ENCODE measurements around the gene ST3GAL2.

Gene ST3GAL2

DNA sequence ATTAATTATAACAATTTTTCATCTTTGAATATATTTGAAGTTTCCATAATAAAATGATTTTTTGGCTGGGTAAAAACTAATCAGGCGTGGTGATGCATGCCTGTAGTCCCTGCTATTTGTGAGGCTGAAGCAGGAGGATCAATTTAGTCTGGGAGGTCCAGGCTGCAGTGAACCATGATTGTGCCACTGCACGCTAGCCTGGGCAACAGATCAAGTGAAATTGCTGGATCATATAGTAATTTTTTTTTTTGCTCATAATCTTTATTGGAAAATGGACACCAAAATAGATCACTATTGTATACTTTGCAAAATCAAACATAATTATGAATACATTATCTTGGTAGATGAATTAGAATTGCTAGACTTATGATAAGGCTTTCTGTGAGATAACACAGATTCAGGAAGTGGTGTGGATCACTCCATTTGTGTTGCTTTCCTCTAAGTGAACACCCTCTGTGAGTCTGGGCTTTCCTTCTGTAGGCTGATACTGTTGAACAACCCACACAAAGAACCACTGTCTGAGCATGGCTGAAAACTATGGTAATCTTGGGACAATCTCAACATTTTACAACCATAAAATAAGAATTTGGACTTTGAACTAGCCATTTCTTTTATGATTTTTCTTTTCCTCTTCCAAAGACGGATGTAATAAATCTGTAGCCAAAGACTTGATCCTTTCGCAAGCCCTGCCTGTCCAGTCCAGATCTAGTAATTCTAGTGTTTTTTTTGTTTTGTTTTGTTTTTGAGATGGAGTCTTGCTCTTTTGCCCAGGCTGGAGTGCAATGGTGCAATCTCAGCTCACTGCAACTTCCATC is 5.6 kb upstream of the ST3GAL2 start:
- no peak for DNase-seq (ENCODE audit: low read depth, low spot score)
- peak overlapping the region; percentile 31; the same call in 1 of the 2 replicates for H3K27ac ChIP-seq
- H3K9me3 ChIP-seq (ENCODE audit: low read depth, low read length), result no peaks in the 10 kb centered on the region
- TF ChIP-seq POLR2AphosphoS5 (IDR thresholded peaks at IDR 0.05; ENCODE audit: borderline replicate concordance, low read depth, low read length) (no peak), EZH2 (IDR thresholded peaks at IDR 0.05) (no peak), FOXP2 (optimal IDR thresholded peaks at IDR 0.05; ENCODE audit: control extremely low read depth, extremely low read length, insufficient read depth) (no peak)
- no peaks in the 10 kb centered on the region for H3K36me3 ChIP-seq (ENCODE audit: insufficient read depth, low read length)
- no peak overlapping the region for H3K9ac ChIP-seq (ENCODE audit: insufficient read length)
- no peak overlapping the region for H3K4me3 ChIP-seq

- Histone ChIP-seq H3K9me3 (ENCODE audit: low read depth, low read length) (no peaks in the 10 kb centered on the region), H3K36me3 (ENCODE audit: insufficient read depth, low read length) (no peaks in the 10 kb centered on the region), H3K27ac (no peak overlapping the region), H3K4me3 (no peak overlapping the region), H3K9ac (ENCODE audit: insufficient read length) (no peak overlapping the region)
- TF ChIP-seq POLR2AphosphoS5 (IDR thresholded peaks at IDR 0.05; ENCODE audit: borderline replicate concordance, low read depth, low read length) (no peak), FOXP2 (optimal IDR thresholded peaks at IDR 0.05; ENCODE audit: control extremely low read depth, extremely low read length, insufficient read depth) (no peak), EZH2 (IDR thresholded peaks at IDR 0.05) (no peak)
- no peak for DNase-seq (ENCODE audit: low read depth, low spot score)
Measured at GRCh38 chr16:70442344-70442743, 3.4 kb upstream of the ST3GAL2 start.

- H3K36me3 ChIP-seq (ENCODE audit: insufficient read depth, low read length), result no peaks in the 10 kb centered on the region
Measured at GRCh38 chr16:70441406-70441990, 2.6 kb upstream of the ST3GAL2 start.

GRCh38 chr16:70440009-70440692 is 1.3 kb upstream of the ST3GAL2 start:
- H3K27ac ChIP-seq, result no peak overlapping the region
- no peak for DNase-seq (ENCODE audit: low read depth, low spot score)
- H3K36me3 ChIP-seq (ENCODE audit: insufficient read depth, low read length), result no peaks in the 10 kb centered on the region
- TF ChIP-seq FOXP2 (optimal IDR thresholded peaks at IDR 0.05; ENCODE audit: control extremely low read depth, extremely low read length, insufficient read depth) (no peak), EZH2 (IDR thresholded peaks at IDR 0.05) (no peak)
- no peak overlapping the region for H3K9ac ChIP-seq (ENCODE audit: insufficient read length)
- H3K9me3 ChIP-seq (ENCODE audit: low read depth, low read length), result no peaks in the 10 kb centered on the region
- H3K4me3 ChIP-seq, result no peak overlapping the region

More at GRCh38 chr16:70441406-70441990, 2.6 kb upstream of the ST3GAL2 start:
- no peak for TF ChIP-seq POLR2AphosphoS5 (IDR thresholded peaks at IDR 0.05; ENCODE audit: borderline replicate concordance, low read depth, low read length)
- no peak for TF ChIP-seq FOXP2 (optimal IDR thresholded peaks at IDR 0.05; ENCODE audit: control extremely low read depth, extremely low read length, insufficient read depth)
- TF ChIP-seq EZH2 (IDR thresholded peaks at IDR 0.05), result no peak
- DNase-seq (ENCODE audit: low read depth, low spot score), result no peak
- H3K9ac ChIP-seq (ENCODE audit: insufficient read length), result no peak overlapping the region
- no peaks in the 10 kb centered on the region for H3K9me3 ChIP-seq (ENCODE audit: low read depth, low read length)
- no peak overlapping the region for H3K27ac ChIP-seq
- no peak overlapping the region for H3K4me3 ChIP-seq

GRCh38 chr16:70438585-70438968 is 323 bp downstream of the ST3GAL2 start:
- TF ChIP-seq POLR2AphosphoS5 (IDR thresholded peaks at IDR 0.05; ENCODE audit: borderline replicate concordance, low read depth, low read length) (no peak), EZH2 (IDR thresholded peaks at IDR 0.05) (no peak), FOXP2 (optimal IDR thresholded peaks at IDR 0.05; ENCODE audit: control extremely low read depth, extremely low read length, insufficient read depth) (no peak)
- DNase-seq (ENCODE audit: low read depth, low spot score), result no peak
- no peaks in the 10 kb centered on the region for H3K36me3 ChIP-seq (ENCODE audit: insufficient read depth, low read length)
- no peaks in the 10 kb centered on the region for H3K9me3 ChIP-seq (ENCODE audit: low read depth, low read length)
- no peak overlapping the region for H3K27ac ChIP-seq
- H3K4me3 ChIP-seq, result peak overlapping the region; percentile 79
- H3K9ac ChIP-seq (ENCODE audit: insufficient read length), result no peak overlapping the region

- Histone ChIP-seq H3K27ac (no peak overlapping the region), H3K4me3 (peak overlapping the region; percentile 79), H3K9ac (ENCODE audit: insufficient read length) (peak overlapping the region; percentile 51), H3K36me3 (ENCODE audit: insufficient read depth, low read length) (no peaks in the 10 kb centered on the region), H3K9me3 (ENCODE audit: low read depth, low read length) (no peaks in the 10 kb centered on the region)
- DNase-seq (ENCODE audit: low read depth, low spot score), result no peak
- no peak for TF ChIP-seq EZH2 (IDR thresholded peaks at IDR 0.05)
- no peak for TF ChIP-seq FOXP2 (optimal IDR thresholded peaks at IDR 0.05; ENCODE audit: control extremely low read depth, extremely low read length, insufficient read depth)
- TF ChIP-seq POLR2AphosphoS5 (IDR thresholded peaks at IDR 0.05; ENCODE audit: borderline replicate concordance, low read depth, low read length), result no peak
Measured at GRCh38 chr16:70437582-70438557, 1.0 kb downstream of the ST3GAL2 start.

- H3K9ac ChIP-seq (ENCODE audit: insufficient read length), result no peak overlapping the region
- H3K36me3 ChIP-seq (ENCODE audit: insufficient read depth, low read length), result no peaks in the 10 kb centered on the region
Measured at GRCh38 chr16:70437017-70437581, 1.8 kb downstream of the ST3GAL2 start.

More at GRCh38 chr16:70437017-70437581, 1.8 kb downstream of the ST3GAL2 start:
- DNase-seq (ENCODE audit: low read depth, low spot score), result no peak
- H3K4me3 ChIP-seq, result peak overlapping the region; percentile 79
- no peaks in the 10 kb centered on the region for H3K9me3 ChIP-seq (ENCODE audit: low read depth, low read length)
- TF ChIP-seq FOXP2 (optimal IDR thresholded peaks at IDR 0.05; ENCODE audit: control extremely low read depth, extremely low read length, insufficient read depth), result no peak
- no peak for TF ChIP-seq EZH2 (IDR thresholded peaks at IDR 0.05)
- TF ChIP-seq POLR2AphosphoS5 (IDR thresholded peaks at IDR 0.05; ENCODE audit: borderline replicate concordance, low read depth, low read length), result no peak
- H3K27ac ChIP-seq, result no peak overlapping the region

Data from SK-N-MC (cell line).